Posterior vena cava (tissue), 2 donors: ENCODE results near the gene SLC12A9. TPM values are rescaled to one million over a fixed set of nuclear protein-coding genes. Genes with fewer than 3 reads are reported as not detected.

Experiments used
- DNase-seq: peaks from one replicate; pipeline ENCODE4 v3.0.0-alpha.2; 2020; ENCODE audit warnings: low spot score
- intact Hi-C, 2 donors: fragments of 100-400 bp; cut with DNase I; formaldehyde crosslinking; loops; one replicate each; pipeline versions ENCODE4 v1.14.1 to v1.14.2; 2022 to 2023
- total RNA-seq, 2 donors: library from RNA; stranded (reverse); fragmentation: NEBNext Ultra II Directional; extraction: Animal tissue kit (Norgen Biotek cat#: 25700); gene quantifications; one replicate each; pipeline ENCODE4 v1.2.1, GENCODE V29; 2021
- donor health status: DM: yes; HTN: yes; CAD: no.
- donor health status: DM: yes; HTN: yes; CAD: no.

The SLC12A9 gene
- total RNA-seq, 2 donors from 2014 or later = 15.6 to 22.8 TPM

DNA sequence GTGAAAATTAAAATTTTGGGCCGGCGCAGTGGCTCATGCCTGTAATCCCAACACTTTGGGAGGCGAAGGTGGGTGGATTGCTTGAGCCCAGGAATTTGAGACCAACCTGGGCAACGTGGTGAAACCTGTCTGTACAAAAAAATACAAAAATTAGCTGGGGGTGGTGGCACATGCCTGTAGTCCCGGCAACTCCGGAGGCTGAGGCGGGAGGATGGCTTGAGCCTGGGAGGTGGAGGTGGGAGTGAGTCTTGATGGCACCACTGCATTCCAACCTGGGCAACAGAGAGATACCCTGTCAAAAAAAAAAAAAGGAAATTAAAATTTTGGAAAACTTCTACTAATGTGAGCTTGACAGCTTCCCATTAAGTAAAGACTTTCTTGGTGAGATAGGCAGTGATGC lies 25.5 kb downstream of the SLC12A9 start:
- no peak for DNase-seq
- intact Hi-C loops = no loop called here

DNA sequence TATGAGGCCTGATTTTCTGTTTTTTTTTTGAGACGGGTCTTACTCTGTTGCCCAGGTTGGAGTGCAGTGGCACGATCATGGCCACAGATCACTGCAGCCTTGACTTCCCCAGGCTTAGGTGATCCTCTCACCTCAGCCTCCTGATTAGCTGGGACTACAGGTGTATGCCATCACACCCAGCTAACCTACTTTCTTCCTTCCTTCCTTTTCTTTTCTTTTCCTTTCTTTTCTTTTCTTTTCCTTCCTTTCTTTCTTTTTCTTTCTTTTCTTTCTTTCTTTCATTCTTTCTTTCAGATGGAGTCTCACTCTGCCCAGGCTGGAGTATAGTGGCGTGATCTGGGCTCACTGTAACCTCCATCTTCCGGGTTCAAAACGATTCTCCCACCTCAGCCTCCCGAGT lies 26.2 kb downstream of the SLC12A9 start:
- intact Hi-C loops = no loop called here
- DNase-seq = no peak

DNA sequence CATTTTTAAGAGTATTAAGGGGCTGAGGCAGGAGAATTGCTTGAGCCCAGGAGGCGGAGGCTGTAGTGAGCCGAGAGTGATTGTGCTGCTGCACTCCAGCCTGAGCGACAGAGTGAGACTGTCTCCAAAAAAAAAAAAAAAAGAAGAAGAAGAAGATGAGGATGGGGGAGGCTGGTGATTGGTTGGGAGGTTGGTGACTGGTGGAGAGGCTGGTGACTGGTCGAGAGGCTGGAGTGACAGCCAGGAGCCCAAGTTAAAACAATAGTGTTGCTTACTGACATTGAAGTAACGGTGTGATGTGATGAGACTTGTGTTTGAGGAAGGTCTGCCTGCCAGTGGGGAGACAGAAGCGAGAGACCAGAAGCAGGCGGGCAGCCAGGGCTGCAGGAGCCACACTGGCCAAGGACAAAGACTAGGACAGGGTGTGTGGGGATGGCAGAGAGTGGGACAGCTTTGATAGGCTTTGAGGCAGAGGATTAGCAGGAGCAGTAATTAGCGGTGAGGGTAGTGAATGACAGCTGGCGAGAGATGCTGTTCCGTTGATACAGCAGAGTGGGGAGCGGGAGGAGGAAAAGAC lies 27.3 kb downstream of the SLC12A9 start:
- no peak for DNase-seq
- intact Hi-C loops = no loop called here

DNA sequence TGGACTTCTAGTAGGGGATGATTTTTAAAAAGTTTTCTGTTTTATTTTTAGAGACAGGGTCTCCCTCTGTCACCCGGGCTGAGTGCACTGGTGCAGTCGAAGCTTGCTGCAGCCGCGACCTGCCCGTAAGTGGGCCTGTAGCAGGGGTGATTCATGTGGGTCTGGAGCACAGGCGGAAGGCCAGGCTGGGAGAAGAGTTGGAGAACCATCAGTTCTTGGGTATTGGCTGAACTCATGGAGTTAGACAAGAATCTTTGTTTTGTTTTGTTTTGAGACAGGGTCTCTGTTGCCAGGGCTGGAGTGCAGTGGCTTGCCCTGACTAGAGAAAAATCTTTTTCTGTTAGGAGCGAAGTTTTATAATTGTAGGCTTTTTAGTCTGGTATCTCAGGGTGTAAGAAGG lies 28.1 kb downstream of the SLC12A9 start:
- no peak for DNase-seq
- intact Hi-C loops = no loop called here

DNA sequence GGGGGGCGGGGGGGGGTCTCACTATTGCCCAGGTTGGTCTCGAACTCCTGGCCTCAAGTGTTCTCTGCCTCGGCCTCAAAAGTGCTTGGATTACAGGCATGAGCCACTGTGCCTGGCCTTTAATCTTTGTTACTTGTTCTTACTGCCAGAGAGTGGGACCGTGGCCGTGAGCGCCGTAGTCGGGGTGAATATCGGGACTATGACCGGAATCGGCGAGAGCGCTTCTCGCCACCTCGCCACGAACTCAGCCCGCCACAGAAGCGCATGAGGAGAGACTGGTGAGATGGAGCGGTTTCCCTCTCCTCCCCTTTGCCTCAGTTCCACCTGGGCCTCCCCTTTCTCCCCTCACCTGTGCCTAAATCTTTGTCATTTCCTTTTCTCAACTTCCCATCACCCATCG lies 28.6 kb downstream of the SLC12A9 start:
- DNase-seq = no peak
- intact Hi-C loops = no loop called here

DNA sequence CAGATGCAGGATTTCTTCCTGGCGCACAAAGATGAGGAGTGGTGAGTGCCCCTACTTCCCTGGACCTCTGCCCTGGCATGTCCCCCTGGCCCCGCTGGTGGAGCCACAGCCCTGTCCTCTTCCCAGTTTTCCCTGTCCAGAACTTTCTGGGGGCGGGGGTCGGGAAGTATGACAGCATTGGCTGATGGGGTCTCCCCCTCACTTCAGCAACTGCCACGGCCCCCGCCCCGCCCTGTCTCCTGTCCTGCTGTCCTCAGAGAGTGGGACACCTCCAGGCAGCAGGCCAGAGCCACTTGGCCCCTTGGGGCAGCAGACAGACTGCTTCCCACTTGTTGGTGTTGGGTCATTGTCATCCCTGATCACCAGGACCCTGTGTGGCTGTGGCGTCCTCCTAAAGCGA lies 29.7 kb downstream of the SLC12A9 start:
- no peak for DNase-seq
- intact Hi-C loops = no loop called here

DNA sequence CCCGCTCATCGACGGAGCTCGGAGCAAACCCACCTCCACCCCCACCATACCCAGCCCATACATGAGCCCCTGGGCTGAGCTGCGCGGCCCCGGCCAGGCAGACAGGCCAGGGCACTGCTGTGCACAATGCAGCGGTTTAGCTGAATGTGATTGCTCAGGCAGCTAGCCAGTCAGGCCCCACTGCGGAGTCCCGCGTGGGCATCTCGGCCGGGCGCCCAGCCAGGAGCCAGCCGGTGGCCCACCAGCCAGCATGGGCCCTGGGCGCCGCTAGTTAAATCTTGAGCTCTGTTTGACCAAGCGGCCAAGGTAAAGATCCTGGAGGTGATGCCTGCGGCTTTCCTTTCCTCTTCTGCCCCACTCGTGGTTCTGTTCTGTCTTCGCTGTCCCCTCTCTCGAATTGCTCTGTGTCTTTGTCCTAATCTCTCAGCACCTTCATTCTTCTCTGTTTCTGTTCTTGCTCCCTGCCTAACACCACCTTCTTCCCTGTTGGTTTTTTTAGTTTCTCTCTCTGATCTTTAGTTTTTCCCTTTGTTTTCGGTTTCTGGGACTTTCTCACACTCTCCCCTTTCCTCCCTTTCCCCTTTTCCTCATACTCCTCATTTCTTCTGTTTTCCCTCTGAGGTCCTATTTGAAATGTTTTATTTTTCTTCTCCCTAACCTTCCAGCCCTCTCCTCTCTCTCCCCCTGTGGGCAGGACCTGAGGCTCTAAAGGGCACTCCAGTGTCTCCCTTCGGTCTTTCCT lies 30.4 kb downstream of the SLC12A9 start:
- no peak for DNase-seq
- intact Hi-C loops = no loop called here

DNA sequence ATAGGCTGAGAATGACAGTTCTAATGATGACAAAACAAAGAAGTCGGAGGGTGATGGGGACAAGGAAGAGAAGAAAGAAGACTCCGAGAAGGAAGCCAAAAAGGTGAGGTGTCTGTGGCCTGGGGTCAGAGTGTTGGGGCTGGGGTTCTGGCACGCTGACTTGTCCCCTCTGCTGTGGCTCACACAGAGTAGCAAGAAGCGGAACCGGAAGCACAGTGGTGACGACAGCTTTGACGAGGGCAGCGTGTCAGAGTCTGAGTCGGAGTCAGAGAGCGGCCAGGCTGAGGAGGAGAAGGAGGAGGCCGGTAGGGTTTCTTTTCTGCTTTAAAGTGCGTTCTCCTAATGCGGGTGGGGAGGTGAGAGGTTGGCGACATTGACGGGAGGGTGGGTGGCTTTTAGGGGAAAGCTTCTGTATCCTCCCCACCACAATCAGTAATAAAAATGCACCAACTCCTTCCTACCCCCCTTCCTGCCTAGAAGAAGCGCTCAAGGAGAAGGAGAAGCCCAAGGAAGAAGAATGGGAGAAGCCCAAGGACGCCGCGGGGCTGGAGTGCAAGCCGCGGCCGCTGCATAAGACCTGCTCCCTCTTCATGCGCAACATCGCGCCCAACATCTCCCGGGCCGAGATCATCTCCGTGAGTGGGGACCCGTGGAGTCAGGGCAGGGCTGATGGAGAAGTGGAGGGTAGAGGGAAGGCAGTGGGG lies 32.4 kb downstream of the SLC12A9 start:
- intact Hi-C loops = no loop called here
- DNase-seq = no peak

DNA sequence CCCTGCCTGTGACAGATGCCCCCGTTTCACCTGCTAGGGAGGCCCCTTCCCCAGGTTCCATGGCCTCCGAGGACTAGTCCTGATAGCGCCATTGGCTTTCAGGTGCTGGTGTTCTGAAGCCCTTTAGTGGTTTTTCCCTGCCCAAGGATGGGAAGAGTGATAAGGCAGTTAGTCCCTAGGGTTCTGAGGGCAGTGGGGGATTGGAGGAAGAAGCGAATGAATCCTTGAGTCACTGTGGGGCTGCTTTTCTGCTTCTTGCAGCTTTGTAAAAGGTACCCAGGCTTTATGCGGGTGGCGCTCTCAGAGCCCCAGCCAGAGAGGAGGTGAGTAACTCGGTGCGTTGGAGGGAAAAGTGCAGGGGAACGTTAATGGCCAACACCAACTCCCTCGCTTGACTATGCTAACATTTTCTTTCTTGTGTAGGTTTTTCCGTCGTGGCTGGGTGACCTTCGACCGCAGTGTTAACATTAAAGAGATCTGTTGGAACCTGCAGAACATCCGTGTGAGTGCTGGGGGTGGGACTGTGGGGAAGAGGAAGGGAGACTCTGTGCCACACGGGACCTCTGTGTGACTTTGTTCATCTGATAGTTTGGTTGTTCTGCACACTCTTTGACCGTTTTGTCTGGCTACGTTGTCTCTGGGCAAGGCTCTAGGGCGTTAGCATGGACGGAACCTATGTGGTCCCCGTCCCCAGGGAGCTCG lies 33.1 kb downstream of the SLC12A9 start:
- intact Hi-C loops = no loop called here
- no peak for DNase-seq

DNA sequence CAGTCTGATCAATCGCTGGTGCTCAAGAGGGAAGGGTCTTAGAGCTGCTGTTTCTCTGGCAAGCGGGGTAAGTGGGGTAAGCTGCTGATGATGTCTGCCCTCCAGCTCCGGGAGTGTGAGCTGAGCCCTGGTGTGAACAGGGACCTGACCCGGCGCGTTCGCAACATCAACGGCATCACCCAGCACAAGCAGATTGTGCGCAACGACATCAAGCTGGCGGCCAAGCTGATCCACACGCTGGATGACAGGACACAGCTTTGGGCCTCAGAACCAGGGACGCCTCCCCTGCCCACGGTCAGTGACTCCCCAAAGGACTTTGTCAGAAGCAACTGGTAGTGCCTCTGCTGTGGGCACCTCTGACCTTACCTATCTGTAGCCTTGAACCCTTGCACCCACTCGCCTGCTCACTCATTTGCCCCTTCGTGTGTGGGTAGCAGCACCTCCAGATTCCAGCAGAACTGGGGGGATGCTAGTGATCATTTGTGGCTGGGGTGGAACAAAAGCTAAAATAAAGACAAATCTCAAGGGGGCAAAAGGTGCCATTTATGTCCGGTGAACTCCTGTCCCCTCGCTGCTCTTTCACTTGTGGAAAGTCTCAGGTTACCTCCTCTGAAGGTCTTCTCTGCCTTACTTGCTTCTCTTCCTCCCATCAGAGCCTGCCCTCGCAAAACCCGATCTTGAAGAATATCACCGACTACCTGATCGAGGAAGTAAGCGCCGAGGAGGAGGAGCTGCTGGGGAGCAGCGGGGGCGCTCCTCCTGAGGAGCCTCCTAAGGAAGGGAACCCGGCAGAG lies 33.8 kb downstream of the SLC12A9 start:
- no peak for DNase-seq
- intact Hi-C loops = no loop called here

DNA sequence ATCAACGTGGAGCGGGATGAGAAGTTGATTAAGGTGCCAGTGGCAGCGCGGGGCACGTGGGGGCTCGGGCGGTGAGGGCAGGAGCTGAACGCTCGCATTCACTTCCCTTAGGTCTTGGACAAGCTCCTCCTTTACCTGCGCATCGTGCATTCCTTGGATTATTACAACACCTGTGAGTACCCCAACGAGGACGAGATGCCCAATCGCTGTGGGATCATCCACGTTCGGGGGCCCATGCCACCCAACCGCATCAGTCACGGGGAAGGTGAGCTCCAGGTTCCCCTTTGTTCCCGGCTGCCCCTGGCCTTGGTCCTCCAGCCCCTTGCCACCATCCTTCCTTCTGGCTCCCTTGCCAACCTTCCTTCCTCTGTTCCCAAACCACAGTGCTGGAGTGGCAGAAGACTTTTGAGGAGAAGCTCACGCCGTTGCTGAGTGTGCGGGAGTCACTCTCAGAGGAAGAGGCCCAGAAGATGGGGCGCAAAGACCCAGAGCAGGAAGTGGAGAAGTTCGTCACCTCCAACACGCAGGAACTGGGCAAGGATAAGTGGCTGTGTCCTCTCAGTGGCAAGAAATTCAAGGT lies 34.5 kb downstream of the SLC12A9 start:
- DNase-seq = no peak
- intact Hi-C loops = no loop called here

DNA sequence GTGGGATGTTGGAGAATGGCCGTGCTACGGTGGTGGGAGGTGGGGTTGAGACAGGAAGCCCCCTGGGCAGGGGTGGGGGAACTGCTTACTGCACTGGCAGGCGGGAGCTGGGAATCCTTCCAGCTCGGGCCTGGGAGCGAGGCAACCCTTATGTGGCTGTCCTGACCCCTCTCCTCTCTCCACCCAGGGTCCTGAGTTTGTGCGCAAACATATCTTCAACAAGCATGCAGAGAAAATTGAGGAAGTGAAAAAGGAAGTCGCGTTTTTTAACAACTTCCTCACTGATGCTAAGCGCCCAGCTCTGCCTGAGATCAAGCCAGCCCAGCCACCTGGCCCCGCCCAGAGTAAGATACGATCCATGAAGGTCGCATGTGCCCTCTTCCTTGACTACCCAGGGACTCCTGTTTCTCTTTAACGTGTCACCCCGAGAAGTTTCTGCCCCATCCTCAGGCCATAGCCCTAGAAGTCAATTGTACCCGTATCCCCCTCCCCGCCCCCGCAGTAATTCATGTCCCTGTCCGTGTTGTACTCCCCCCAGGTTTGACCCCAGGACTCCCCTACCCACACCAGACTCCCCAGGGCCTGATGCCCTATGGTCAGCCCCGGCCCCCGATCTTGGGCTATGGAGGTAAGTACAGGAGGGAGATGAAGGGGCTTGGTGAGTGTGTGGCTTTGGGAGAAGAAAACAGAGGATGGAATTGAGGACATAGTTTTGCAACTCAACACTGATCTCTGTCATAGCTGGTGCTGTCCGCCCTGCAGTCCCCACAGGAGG lies 35.2 kb downstream of the SLC12A9 start:
- intact Hi-C loops = no loop called here
- no peak for DNase-seq

DNA sequence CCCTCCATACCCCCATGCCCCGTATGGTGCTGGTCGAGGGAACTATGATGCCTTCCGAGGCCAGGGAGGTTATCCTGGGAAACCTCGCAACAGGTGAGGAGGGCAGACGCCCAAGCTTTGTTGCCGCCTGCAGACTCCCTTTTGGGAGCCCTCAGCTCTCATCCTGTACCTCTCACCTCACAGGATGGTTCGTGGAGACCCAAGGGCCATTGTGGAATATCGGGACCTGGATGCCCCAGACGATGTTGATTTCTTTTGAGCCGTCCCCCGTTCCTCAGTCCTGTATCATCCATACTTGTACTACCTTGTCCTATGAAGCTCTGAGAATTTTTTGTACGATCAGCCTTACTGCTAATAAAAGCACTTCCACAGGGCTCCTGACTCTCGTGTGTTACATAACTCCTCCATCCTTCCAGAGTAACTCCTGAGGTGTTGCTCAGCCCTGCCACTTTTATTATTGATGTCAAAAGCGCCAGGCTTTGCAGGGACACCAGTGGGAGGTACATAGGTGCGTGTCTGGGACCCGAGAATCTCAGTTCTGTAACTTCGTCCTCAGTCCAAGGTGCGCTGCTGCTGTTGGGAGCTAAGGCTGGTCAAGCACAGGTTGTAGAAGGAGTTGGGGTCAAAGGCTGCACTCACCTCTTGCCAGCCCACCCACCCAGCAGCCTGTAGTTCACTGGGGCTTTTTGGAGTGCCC lies 35.9 kb downstream of the SLC12A9 start:
- intact Hi-C loops = no loop called here
- DNase-seq = no peak

DNA sequence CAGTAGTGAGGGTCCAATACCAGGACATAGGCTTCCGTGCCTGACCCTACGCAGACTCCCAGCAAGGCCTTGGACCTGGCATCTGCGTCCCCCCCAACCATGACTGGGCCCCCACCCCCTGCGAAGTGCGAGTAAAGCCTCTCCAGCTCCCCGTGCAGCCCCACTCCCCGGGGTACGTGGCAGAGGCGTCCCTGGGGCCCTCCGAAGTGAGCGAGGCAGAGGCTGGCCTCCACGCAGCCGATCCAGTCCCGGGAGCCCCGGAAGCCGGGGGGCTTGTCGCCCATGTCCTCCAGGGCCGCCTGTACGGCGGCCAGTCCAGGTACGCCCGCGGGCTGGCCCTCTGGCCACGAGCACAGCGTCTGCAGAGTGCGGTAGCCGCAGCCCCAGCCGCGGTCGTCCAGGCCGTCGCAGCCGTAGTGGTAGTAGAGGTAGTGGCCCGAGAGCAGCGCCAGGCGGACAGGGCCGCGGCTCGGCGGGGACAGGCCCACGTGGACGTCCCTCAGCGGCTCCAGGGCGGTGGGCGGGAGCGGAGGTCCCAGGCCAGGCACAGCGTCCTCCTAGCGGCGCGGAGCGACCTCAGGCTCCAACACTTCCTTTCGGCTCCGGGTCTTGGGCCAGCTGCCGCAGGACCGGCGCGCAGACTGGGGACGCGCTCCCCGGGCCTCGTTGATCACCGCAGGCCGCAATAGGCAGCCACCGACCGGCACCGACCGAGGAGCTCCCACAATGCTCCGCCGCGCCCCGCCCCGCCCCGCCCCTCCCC lies 36.7 kb downstream of the SLC12A9 start, which contains the start of gene UFSP1:
Gene UFSP1, minus strand, starts transcription at position 728 of the 763 bp plus-strand sequence. Its CDS starts 444 bp downstream, at position 284.
- DNase-seq = no peak

DNA sequence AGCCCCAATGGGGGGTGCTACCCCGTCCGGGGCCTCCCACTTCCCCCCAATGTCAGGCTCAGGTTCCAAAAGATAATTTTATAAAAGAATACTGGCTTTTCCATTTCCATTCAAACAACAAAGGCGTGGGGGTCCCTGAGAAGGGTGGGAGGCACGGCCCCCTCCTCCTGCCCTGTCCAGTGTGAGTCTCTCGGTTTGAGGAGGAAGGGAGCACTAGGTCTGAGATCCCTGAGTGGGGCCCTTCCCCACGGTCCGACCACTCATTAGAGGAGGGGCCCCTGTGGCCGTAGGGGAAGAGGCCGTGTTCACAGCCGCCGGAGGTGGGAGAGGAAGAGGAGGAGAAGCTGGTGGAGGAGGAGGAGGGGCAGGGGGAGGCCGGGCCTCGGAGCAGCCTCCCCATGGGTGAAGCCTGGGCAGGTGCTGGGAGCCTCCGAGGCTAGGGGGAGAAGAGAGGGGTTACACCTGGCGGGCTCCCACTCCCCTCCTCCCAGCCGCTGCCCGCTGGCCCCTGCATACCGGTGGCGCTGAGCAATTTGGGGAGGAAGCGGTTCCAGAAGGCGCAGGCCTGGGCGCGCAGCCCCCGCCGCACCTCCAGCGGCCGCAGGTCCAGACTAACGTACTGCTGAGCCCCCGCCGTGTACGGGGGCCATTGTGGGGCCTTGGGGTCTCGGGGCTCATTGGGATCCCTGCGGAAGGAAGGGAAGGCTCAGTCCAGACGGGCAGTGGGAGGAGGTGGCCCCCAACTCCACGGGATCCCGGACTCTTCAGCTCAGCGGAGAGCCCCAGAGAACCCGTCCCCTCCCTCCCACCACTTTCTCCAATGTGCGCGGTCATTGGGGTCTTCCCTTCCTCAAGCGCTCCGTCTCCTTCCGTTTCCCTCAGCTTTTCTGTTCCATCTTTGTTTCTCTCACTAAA lies 38.4 kb downstream of the SLC12A9 start:
- no peak for DNase-seq
- intact Hi-C loops = loop anchor here in 1 of 2 donors (5.0 kb wide), 1 partner anchor 176 kb away; no protein-coding TSS in a partner anchor

More for the DNA sequence above, 36.7 kb downstream of the SLC12A9 start, which contains the start of gene UFSP1:
- intact Hi-C loops = no loop called here
